ENCODE data around the gene NFYA. TPM values are rescaled to one million over a fixed set of nuclear protein-coding genes. Genes with fewer than 3 reads are reported as not detected.

Gene NFYA
- total and polyA plus RNA-seq, 2 of the 13 experiments (the other 11 are each of a cell fraction or from before 2014, with no cell fraction given): 16.0 to 22.9 TPM

GRCh38 chr6:41075651-41076626 is 3.2 kb downstream of the NFYA start (continued):
- no peak for TF ChIP-seq ZNF232 (CRISPR knock-in tag; IDR thresholded peaks at IDR 0.05; ENCODE audit: borderline replicate concordance)

- intact Hi-C loops (cut with micrococcal nuclease; ENCODE audit: unreplicated experiment): no loop called here
- no peaks in the 10 kb centered on the region for H3K9me3 ChIP-seq (ENCODE audit: low read length)
- no peak overlapping the region for H3K4me3 ChIP-seq (replicated peaks in 1 of 3; ENCODE audit: insufficient read depth in 1 of 3, low read depth in 2 of 3, low read length in 3 of 3)
- no peak overlapping the region for H3K4me2 ChIP-seq (ENCODE audit: low read depth, low read length)
- H3K36me3 ChIP-seq (replicated peaks in 1 of 2; ENCODE audit: control insufficient read depth in 1 of 2, insufficient read depth in 2 of 2, low read length in 2 of 2): peaks cover 10 to 34% of the 10 kb centered on the region in 2 experiments
- H2AFZ ChIP-seq (ENCODE audit: low read length): no peak overlapping the region
- CTCF ChIA-PET (ENCODE audit: low intra/inter-chr PET ratio, low total read pairs): no interaction called here
- DNase-seq (ENCODE audit: low spot score) (no peak), ATAC-seq (no peak), FAIRE-seq (no peak)
- no TSS peak for BruUV-seq (replicated peaks)
- H3K27ac ChIP-seq (ENCODE audit: extremely low read length, insufficient read depth, low read length): no peak overlapping the region
- POLR2A ChIA-PET: no interaction called here
- peaks cover 74% of the 10 kb centered on the region for H3K79me2 ChIP-seq (ENCODE audit: insufficient read depth, low read length)
- peaks cover 17% of the 10 kb centered on the region for H4K20me1 ChIP-seq (ENCODE audit: insufficient read depth, low read length)
- WGBS (ENCODE audit: low lambda C conversion rate): 96% methylated on average over 2 of the region's 2 CpGs
- H3K4me1 ChIP-seq (ENCODE audit: insufficient read depth, low read length): peaks cover 29% of the 10 kb centered on the region
- no peak overlapping the region for H3K9ac ChIP-seq (ENCODE audit: insufficient read depth, low read depth, low read length)
- no peaks in the 10 kb centered on the region; a peak in 2 of 5 replicates for H3K27me3 ChIP-seq (ENCODE audit: control insufficient read depth in 1 of 2, insufficient read depth in 2 of 2, low read length in 2 of 2)
- in situ Hi-C loops (cut with HindIII; ENCODE audit: extremely low pct_ligation_motif_present, low pct_unique_long_range_greater_than_20kb): no loop called here
- TF ChIP-seq ZFP36L2 (CRISPR knock-in tag; IDR thresholded peaks at IDR 0.05) (no peak), ARNT (IDR thresholded peaks at IDR 0.05) (no peak), ZNF460 (CRISPR knock-in tag; IDR thresholded peaks at IDR 0.05; ENCODE audit: borderline replicate concordance) (no peak), TERF1 (CRISPR knock-in tag; IDR thresholded peaks at IDR 0.05) (no peak), MEIS2 (CRISPR knock-in tag; IDR thresholded peaks at IDR 0.05) (no peak), THRA (CRISPR knock-in tag; IDR thresholded peaks at IDR 0.05; ENCODE audit: borderline replicate concordance) (no peak), RBAK (CRISPR knock-in tag; IDR thresholded peaks at IDR 0.05) (no peak), ATF1 (CRISPR knock-in tag; IDR thresholded peaks at IDR 0.05) (no peak), ZFP90 (CRISPR knock-in tag; IDR thresholded peaks at IDR 0.05; ENCODE audit: borderline replicate concordance) (no peak), FOXJ3 (CRISPR knock-in tag; IDR thresholded peaks at IDR 0.05; ENCODE audit: borderline replicate concordance) (no peak), ATF3 (CRISPR knock-in tag; IDR thresholded peaks at IDR 0.05) (no peak), RBFOX2 (IDR thresholded peaks at IDR 0.05; ENCODE audit: low read depth, low read length) (no peak), ZNF563 (CRISPR knock-in tag; IDR thresholded peaks at IDR 0.05) (no peak), AHR (CRISPR knock-in tag; IDR thresholded peaks at IDR 0.05) (no peak), ZBTB2 (CRISPR knock-in tag; IDR thresholded peaks at IDR 0.05; ENCODE audit: low read depth) (no peak), FOXK2 (IDR thresholded peaks at IDR 0.05) (no peak), IRX3 (CRISPR knock-in tag; IDR thresholded peaks at IDR 0.05; ENCODE audit: borderline replicate concordance, low read depth) (no peak), PHF5A (CRISPR knock-in tag; IDR thresholded peaks at IDR 0.05; ENCODE audit: low read depth, unreplicated experiment) (no peak), THYN1 (CRISPR knock-in tag; IDR thresholded peaks at IDR 0.05; ENCODE audit: borderline replicate concordance, low read depth) (no peak)
These were observed 4.8 kb downstream of the NFYA start for GRCh38 chr6:41077536-41077935.
